Glomerular visceral epithelial cell (primary cell): ENCODE data around the gene NBPF6.
"Not testable (repeated sequence)": the region's sequence is repeated elsewhere in the genome, so short reads cannot be mapped to it uniquely, and the experiment has no call there.

ENCODE experiments used
- DNase-seq: peaks from one replicate; pipeline ENCODE4 v3.0.0-alpha.2; 2016; ENCODE audit errors: extremely low spot score

Gene NBPF6, protein sequence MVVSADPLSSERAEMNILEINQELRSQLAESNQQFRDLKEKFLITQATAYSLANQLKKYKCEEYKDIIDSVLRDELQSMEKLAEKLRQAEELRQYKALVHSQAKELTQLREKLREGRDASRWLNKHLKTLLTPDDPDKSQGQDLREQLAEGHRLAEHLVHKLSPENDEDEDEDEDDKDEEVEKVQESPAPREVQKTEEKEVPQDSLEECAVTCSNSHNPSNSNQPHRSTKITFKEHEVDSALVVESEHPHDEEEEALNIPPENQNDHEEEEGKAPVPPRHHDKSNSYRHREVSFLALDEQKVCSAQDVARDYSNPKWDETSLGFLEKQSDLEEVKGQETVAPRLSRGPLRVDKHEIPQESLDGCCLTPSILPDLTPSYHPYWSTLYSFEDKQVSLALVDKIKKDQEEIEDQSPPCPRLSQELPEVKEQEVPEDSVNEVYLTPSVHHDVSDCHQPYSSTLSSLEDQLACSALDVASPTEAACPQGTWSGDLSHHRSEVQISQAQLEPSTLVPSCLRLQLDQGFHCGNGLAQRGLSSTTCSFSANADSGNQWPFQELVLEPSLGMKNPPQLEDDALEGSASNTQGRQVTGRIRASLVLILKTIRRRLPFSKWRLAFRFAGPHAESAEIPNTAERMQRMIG

GRCh38 chr1:108450043-108450442 lies at the start of gene NBPF6:
Gene NBPF6, plus strand, starts transcription at chr1:108450343. Its CDS starts 259 bp downstream, at chr1:108450602.
- not testable (repeated sequence) for DNase-seq

DNA sequence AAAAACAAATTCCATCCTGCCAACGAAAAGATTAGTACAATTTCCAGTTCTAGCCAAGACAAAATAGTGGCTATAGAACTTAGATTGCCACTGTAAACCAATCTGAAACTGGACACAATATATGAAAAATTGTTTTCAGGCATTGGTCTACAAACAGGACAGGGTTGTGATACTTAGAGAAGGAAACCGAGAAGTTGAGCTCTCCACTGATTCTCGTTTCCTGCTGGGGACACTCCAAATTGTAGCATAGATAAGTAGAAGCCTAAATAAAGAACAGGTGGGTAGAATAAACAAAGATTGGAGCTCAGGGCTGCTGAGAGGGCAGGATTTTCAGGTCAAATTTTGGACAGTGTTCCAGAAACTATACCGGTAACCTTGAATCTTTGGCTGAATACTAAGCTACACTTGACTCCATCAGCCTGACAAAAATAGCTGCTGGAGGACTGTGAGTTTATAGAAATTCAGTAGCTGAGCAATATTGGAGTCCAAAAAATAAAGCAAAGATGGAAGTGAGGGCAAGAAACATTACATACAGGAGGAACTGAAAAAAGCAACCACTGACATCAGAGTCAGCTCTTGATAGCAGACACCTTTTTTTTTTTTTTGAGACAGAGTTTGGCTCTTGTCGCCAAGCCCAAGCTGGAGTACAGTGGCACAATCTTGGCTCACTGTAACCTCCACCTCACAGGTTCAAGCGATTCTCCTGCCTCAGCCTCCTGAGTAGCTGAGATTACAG lies 38.9 kb upstream of the NBPF6 start:
- DNase-seq = not testable (repeated sequence)

GRCh38 chr1:108420129-108420528 lies 30.0 kb upstream of the NBPF6 start:
- not testable (repeated sequence) for DNase-seq

DNA sequence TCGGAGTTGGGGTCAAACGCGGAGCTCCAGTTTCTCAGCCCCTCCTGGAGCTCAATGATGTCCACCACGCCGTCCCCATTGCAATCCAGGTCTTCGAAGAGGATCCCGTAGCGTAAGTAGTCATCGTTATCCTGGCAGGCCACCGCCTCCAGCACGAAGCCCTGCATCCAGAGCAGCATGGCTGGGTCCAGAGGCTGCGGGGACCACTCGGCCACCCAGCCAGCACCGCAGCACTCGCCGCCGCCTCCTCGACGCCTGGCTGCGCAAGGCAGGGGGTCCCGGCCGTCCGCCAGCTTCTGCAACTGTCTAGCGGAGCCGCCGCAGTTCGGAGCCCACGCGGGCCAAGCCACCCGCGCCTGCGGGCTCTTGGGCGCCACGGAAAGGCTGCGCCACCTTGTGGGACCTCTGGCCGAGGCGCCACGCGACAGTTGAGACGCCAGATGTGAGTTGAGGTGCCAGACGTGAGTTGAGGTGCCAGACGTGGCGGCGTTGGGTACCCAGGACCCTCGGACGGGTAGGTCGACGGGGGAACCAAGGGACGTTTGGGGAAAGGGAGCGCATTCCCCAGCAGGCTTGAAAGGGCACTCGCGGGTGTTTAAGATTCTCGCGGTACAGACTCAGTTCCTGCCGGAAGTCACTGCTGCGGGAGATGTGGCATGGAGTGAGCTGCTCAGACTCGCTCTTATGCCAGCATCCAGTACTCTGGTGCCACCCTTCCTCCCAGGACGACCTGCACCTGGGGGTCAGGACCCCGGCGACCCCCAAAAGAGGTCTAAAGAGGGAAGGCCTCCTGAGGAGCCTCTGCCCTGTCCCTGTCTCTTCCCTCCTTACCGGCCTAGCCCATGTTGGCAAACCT lies 28.9 kb upstream of the NBPF6 start:
- not testable (repeated sequence) for DNase-seq

DNA sequence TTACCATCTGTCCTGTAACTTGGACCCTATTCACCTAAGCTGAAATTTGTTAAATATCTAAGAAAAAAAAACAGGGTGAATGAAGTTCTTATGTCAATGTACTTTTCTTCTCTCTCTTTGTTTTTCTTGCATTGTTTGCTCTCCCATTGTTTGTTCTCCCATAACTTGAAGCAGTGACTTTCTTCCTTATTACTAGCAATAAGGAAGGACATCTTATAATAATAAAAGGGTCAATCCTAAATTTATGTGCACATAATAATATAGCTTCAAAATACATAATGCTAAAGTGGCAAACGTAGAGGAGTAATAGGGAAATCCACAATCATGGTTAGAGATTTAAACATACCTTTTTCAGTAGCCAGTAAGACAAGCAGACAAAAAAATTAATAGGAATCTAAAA lies 23.3 kb upstream of the NBPF6 start:
- not testable (repeated sequence) for DNase-seq

DNA sequence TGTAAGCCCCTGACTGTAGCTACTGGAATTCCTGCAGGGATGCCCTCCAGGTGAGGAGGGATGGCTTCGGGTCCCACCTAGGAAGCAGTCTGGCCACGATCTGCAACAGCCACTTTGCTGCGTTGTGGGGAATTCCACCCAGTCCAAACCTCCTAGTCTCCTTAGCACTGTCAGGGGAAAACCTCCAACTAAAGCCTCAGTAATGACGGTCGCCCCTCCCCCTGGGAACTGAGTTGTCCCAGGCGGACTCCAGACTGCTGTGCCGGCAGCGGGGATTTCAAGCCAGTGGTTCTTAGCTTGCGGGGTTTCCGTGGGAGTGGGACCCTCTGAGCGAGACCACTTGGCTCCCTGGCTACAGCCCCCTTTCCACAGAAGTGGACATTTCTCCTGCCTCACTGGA lies 18.1 kb upstream of the NBPF6 start:
- DNase-seq = not testable (repeated sequence)

DNA sequence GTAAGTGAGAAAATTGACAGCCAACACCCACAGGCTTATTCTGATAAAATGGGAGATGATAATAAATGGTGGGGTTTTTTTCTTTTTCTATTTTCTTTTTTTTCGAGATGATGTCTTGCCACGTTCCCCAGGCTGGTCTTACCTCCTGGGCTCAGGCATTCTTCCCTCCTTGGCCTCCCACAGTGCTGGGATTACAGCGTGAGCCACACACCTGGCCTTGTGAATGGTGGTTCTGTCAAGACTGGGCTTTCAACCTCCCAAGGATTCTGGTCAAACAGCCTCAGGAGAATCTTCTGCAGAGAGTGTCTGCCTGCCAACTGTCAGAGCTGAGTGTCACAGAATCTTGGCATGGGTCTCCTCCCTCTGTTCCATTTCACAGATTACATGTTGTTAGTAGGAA lies 16.7 kb upstream of the NBPF6 start:
- not testable (repeated sequence) for DNase-seq

- not testable (repeated sequence) for DNase-seq
Measured at GRCh38 chr1:108438536-108438935, 11.6 kb upstream of the NBPF6 start.

DNA sequence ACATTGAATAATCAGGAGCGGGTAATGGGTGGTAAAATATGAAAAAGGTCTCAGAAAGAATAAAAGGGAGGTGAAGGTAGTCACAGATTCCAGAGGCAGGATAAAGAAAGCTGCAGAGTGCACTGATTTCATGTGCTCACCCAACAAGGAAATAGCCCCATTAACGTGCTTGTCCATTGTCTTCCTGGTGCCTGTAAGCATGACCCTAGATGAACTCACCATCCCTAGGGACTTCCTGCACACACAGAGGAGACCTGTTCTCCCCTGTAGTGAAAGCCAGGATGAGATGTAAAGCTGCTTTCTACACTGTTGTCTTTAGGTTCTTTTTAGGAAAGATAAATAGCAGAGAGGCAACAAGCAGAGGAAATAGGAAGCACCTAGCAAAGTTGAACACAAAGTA lies 4.4 kb downstream of the NBPF6 start:
- not testable (repeated sequence) for DNase-seq

- DNase-seq = not testable (repeated sequence)
Measured at GRCh38 chr1:108458661-108459060, 8.5 kb downstream of the NBPF6 start.

- DNase-seq = not testable (repeated sequence)
Measured at GRCh38 chr1:108461758-108462157, 11.6 kb downstream of the NBPF6 start.

DNA sequence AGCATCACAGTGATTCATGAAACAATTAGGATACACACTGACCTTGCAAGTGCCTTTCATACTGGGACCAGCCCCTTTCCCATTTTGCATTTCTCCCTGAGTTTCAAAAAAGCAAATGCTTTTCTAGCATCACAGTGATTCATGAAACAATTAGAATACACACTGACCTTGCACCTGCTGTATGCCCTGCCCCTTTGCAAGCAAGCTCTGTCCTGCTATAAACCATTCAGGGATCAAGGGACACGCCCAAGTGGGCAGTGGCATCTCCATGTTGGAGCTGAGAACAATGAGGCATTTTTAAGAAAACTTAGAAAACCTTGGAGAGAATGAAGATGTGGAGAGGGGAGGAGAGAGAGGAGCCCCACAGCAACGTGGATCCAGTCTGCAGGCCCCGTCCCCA lies 13.8 kb downstream of the NBPF6 start:
- not testable (repeated sequence) for DNase-seq

- not testable (repeated sequence) for DNase-seq
Measured at GRCh38 chr1:108466166-108466565, 16.0 kb downstream of the NBPF6 start.

- DNase-seq = not testable (repeated sequence)
Measured at GRCh38 chr1:108467155-108467554, 17.0 kb downstream of the NBPF6 start.

GRCh38 chr1:108470750-108471149 lies 20.6 kb downstream of the NBPF6 start:
- DNase-seq = not testable (repeated sequence)

DNA sequence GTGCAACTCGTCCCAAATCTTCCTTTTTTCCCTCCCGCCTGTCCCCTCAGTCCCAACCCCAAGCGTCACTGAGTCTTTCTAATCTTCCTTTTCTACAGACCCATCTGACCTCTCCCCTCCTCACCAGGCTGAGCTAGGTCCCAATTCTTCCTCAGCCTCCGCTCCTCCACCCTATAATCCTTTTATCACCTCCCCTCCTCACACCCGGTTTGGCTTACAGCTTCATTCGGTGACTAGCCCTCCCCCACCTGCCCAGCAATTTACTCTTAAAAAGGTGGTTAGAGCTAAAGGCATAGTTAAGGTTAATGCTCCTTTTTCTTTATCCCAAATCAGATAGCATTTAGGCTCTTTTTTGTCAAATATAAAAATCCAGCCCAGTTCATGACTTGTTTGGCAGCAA lies 24.4 kb downstream of the NBPF6 start:
- DNase-seq = not testable (repeated sequence)

- DNase-seq = no peak
Measured at GRCh38 chr1:108478429-108479015, 28.4 kb downstream of the NBPF6 start.

DNA sequence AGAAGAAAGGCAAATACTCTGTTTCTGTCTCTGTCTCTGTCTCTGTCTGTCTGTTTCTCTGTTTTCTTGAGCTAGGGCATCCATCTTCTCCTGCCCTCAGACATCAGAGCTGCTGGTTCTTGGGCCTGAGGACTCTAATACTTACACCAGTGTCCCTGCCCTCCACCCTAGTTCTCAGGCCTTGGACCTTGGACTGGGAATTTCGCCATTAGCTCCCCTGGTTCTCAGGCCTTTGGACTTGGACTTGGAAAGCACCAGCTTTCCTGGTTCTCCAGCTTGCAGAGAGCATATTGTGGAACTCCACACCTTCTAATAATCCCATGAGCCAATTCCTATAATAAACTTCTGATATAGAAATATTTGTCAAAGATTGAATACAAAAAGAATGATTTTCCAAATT lies 32.6 kb downstream of the NBPF6 start:
- DNase-seq = no peak

GRCh38 chr1:108485990-108486389 lies 35.8 kb downstream of the NBPF6 start:
- DNase-seq = not testable (repeated sequence)

GRCh38 chr1:108486707-108487106 lies 36.6 kb downstream of the NBPF6 start:
- DNase-seq = not testable (repeated sequence)

DNA sequence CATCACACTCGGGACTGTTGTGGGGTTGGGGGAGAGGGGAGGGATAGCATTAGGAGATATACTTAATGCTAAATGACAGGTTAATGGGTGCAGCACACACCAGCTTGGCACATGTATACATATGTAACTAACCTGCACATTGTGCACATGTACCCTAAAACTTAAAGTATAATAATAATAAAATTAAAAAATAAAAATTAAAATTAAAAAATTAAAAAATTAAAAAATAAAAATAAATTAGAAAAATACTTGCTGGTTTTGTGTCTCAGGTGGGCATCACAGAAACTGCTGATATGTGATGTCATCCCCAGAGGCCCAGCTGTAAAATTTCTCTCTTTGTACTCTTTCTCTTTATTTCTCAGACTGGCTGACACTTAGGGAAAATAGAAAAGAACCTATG lies 44.9 kb downstream of the NBPF6 start:
- DNase-seq = not testable (repeated sequence)
